Mesenchymal stem cell (in vitro differentiated cells and primary cell): ENCODE measurements around the gene ORAI3.
A peak's percentile ranks its signal among the peaks of the same experiment; 100 is the strongest.

ENCODE experiments used
- DNase-seq: peaks from one replicate; pipeline ENCODE4 v3.0.0-alpha.2; 2013
- H2AFZ ChIP-seq: one replicate; pipeline ENCODE4 v1.6.1; 2013; ENCODE audit warnings: low read depth, mild to moderate bottlenecking, control low read depth, inconsistent platforms, low read length, moderate library complexity
- H2AK5ac ChIP-seq: 2 replicates; pipeline ENCODE4 v1.6.1; 2013; ENCODE audit warnings: low read length, moderate library complexity, mild to moderate bottlenecking, inconsistent platforms; ENCODE audit not compliant: severe bottlenecking
- H2BK120ac ChIP-seq: one replicate; pipeline ENCODE4 v1.6.1; 2013; ENCODE audit warnings: low read depth, mild to moderate bottlenecking, inconsistent platforms, low read length, moderate library complexity
- H2BK12ac ChIP-seq, 2 experiments: one replicate each; pipeline ENCODE4 v1.6.1; 2013; ENCODE audit warnings: inconsistent platforms in 2 of 2, low read length in 2 of 2, mild to moderate bottlenecking in 2 of 2, moderate library complexity in 2 of 2, control low read depth in 1 of 2
- H2BK15ac ChIP-seq: one replicate; pipeline ENCODE4 v1.6.1; 2013; ENCODE audit warnings: mild to moderate bottlenecking, low read depth, inconsistent platforms; ENCODE audit not compliant: poor library complexity, severe bottlenecking
- H2BK5ac ChIP-seq: 2 replicates; pipeline ENCODE4 v1.6.1; 2013; ENCODE audit warnings: low read depth, mild to moderate bottlenecking, low read length, control low read depth, inconsistent platforms; ENCODE audit not compliant: poor library complexity, severe bottlenecking
- H3K14ac ChIP-seq, 2 experiments: one replicate each; pipeline ENCODE4 v1.6.1; 2013; ENCODE audit warnings: inconsistent platforms in 2 of 2, low read length in 2 of 2, control low read depth in 1 of 2, mild to moderate bottlenecking in 1 of 2, moderate library complexity in 1 of 2
- H3K18ac ChIP-seq, 2 experiments: one replicate each; pipeline ENCODE4 v1.6.1; 2013; ENCODE audit warnings: inconsistent platforms in 2 of 2, low read length in 2 of 2, control low read depth in 1 of 2, low read depth in 1 of 2, mild to moderate bottlenecking in 1 of 2
- H3K23ac ChIP-seq, 2 experiments: one replicate each; pipeline ENCODE4 v1.6.1; 2013; ENCODE audit warnings: inconsistent platforms in 2 of 2, low read length in 2 of 2, mild to moderate bottlenecking in 2 of 2, moderate library complexity in 2 of 2, control low read depth in 1 of 2
- H3K27ac ChIP-seq: 2 replicates; pipeline ENCODE4 v1.5.1; 2013; ENCODE audit warnings: mild to moderate bottlenecking, moderate library complexity, low read length, control low read depth, inconsistent platforms; ENCODE audit not compliant: poor library complexity, severe bottlenecking
- H3K27me3 ChIP-seq, 2 experiments: 2 replicates each; pipeline versions ENCODE4 v1.6.1 to v1.7.0; 2013; ENCODE audit warnings: low read length in 2 of 2, mild to moderate bottlenecking in 2 of 2, moderate library complexity in 2 of 2, control low read depth in 1 of 2, inconsistent platforms in 1 of 2; ENCODE audit not compliant: control insufficient read depth in 1 of 2, insufficient read depth in 1 of 2
- H3K36me3 ChIP-seq, 2 experiments: 2 replicates each; pipeline versions ENCODE4 v1.6.1 to v1.7.0; 2013; ENCODE audit warnings: low read length in 2 of 2, control low read depth in 1 of 2, inconsistent platforms in 1 of 2, low read depth in 1 of 2, mild to moderate bottlenecking in 1 of 2; ENCODE audit not compliant: insufficient read depth in 2 of 2, control insufficient read depth in 1 of 2
- H3K4ac ChIP-seq, 2 experiments: one replicate each; pipeline ENCODE4 v1.6.1; 2013; ENCODE audit warnings: inconsistent platforms in 2 of 2, low read length in 2 of 2, mild to moderate bottlenecking in 2 of 2, moderate library complexity in 2 of 2, control low read depth in 1 of 2, low read depth in 1 of 2
- H3K4me1 ChIP-seq: 2 replicates; pipeline ENCODE4 v1.6.1; 2013; ENCODE audit warnings: low read depth, low read length, control low read depth; ENCODE audit not compliant: control insufficient read depth, insufficient read depth
- H3K4me2 ChIP-seq: 2 replicates; pipeline ENCODE4 v1.6.1; 2013; ENCODE audit warnings: low read length, mild to moderate bottlenecking, inconsistent platforms; ENCODE audit not compliant: poor library complexity, severe bottlenecking
- H3K4me3 ChIP-seq, 2 experiments: 2 replicates each; pipeline versions ENCODE4 v1.5.1 to v1.7.0; 2013; ENCODE audit warnings: low read length in 2 of 2, mild to moderate bottlenecking in 2 of 2, control low read depth in 1 of 2, low read depth in 1 of 2; ENCODE audit not compliant: insufficient read depth in 1 of 2
- H3K79me1 ChIP-seq: replicated peaks from 2 replicates; pipeline ENCODE4 v1.6.1; 2013; ENCODE audit warnings: mild to moderate bottlenecking, control low read depth, low read length, inconsistent platforms; ENCODE audit not compliant: poor library complexity, severe bottlenecking
- H3K9ac ChIP-seq: 2 replicates; pipeline ENCODE4 v1.7.0; 2013; ENCODE audit warnings: mild to moderate bottlenecking, low read length, moderate library complexity
- H3K9me3 ChIP-seq: 2 replicates; pipeline ENCODE4 v1.7.0; 2013; ENCODE audit warnings: mild to moderate bottlenecking, low read length; ENCODE audit not compliant: control insufficient read depth
- H4K8ac ChIP-seq: one replicate; pipeline ENCODE4 v1.6.1; 2013; ENCODE audit warnings: inconsistent platforms, mild to moderate bottlenecking, low read length, moderate library complexity
- H4K91ac ChIP-seq: one replicate; pipeline ENCODE4 v1.6.1; 2013; ENCODE audit warnings: mild to moderate bottlenecking, low read length, inconsistent platforms
- WGBS: methylation state at CpG from one replicate; pipeline ENCODE4 v1.1.7; 2013; ENCODE audit warnings: mixed read lengths; 5-methylcytosine and 5-hydroxymethylcytosine counted together

ORAI3 gene

DNA sequence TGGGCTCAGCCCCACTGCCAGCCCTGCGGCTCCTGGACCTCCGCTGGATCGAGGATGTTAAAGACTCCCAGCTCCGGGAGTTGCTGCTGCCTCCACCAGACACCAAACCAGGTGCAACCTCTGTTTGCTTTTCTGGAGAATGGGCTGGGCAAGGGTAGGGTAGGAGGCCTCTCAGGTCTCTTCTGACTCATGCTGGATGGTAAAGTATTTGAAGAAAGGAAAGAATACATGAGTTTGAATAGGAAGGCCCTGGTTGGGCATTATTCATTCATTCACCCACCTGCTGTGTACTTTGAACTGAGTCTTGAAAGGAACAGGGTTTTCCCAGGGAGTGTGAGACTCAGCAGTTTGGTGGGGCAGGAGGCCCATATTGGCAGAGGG is 6.5 kb upstream of the ORAI3 start:
- no peaks in the 10 kb centered on the region for H3K27me3 ChIP-seq
- H3K9ac ChIP-seq, result no peak overlapping the region
- no peaks in the 10 kb centered on the region for H3K9me3 ChIP-seq
- no peak overlapping the region for H3K14ac ChIP-seq
- no peak for DNase-seq
- no peak overlapping the region for H3K4ac ChIP-seq
- H3K4me2 ChIP-seq, result no peak overlapping the region
- H2BK12ac ChIP-seq, result peak overlapping the region; percentile 25 to 37
- H4K91ac ChIP-seq, result peak overlapping the region; percentile 70
- no peak overlapping the region for H3K4me3 ChIP-seq
- H4K8ac ChIP-seq, result peak overlapping the region; percentile 75
- peaks cover 42 to 49% of the 10 kb centered on the region in 2 experiments for H3K36me3 ChIP-seq
- no peak overlapping the region for H2BK5ac ChIP-seq
- H3K79me1 ChIP-seq, result peaks cover 31% of the 10 kb centered on the region
- 94% methylated on average over 4 of the region's 4 CpGs for WGBS
- no peak overlapping the region for H2BK120ac ChIP-seq
- peaks cover 18% of the 10 kb centered on the region for H3K4me1 ChIP-seq
- no peak overlapping the region for H3K27ac ChIP-seq
- peak overlapping the region; percentile 16 for H2AK5ac ChIP-seq
- H3K18ac ChIP-seq, result no peak overlapping the region
- H2BK15ac ChIP-seq, result no peak overlapping the region
- no peak overlapping the region for H3K23ac ChIP-seq
- no peak overlapping the region for H2AFZ ChIP-seq

DNA sequence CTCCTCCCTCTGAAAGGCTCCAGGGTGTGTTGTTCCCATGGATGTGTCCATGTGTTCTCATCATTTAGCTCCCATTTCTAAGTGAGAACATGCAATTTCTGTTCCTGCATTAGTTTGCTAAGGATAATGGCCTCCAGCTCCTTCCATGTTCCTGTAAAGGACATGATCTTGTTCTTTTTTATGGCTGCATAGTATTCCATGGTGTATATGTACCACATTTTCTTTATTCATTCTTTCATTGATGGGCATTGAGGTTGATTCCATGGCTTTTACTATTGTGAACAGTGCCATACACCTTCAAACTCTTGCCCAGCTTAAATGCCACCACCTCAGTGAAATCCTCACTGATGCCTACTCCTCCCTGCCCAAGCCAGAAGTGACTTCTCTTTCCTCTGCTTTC is 4.5 kb upstream of the ORAI3 start:
- Histone ChIP-seq H3K4me1 (peaks cover 22% of the 10 kb centered on the region), H3K4me3 (no peak overlapping the region), H3K9me3 (no peaks in the 10 kb centered on the region), H2AK5ac (no peak overlapping the region), H3K4me2 (no peak overlapping the region), H3K14ac (no peak overlapping the region), H2BK15ac (no peak overlapping the region), H3K27me3 (no peaks in the 10 kb centered on the region), H4K8ac (no peak overlapping the region), H2BK120ac (no peak overlapping the region), H3K23ac (no peak overlapping the region), H4K91ac (no peak overlapping the region), H3K27ac (no peak overlapping the region), H2BK12ac (no peak overlapping the region), H3K9ac (no peak overlapping the region), H3K36me3 (peaks cover 38 to 51% of the 10 kb centered on the region in 2 experiments), H2AFZ (no peak overlapping the region), H2BK5ac (no peak overlapping the region), H3K79me1 (peaks cover 30% of the 10 kb centered on the region), H3K18ac (no peak overlapping the region), H3K4ac (no peak overlapping the region)
- DNase-seq, result no peak

DNA sequence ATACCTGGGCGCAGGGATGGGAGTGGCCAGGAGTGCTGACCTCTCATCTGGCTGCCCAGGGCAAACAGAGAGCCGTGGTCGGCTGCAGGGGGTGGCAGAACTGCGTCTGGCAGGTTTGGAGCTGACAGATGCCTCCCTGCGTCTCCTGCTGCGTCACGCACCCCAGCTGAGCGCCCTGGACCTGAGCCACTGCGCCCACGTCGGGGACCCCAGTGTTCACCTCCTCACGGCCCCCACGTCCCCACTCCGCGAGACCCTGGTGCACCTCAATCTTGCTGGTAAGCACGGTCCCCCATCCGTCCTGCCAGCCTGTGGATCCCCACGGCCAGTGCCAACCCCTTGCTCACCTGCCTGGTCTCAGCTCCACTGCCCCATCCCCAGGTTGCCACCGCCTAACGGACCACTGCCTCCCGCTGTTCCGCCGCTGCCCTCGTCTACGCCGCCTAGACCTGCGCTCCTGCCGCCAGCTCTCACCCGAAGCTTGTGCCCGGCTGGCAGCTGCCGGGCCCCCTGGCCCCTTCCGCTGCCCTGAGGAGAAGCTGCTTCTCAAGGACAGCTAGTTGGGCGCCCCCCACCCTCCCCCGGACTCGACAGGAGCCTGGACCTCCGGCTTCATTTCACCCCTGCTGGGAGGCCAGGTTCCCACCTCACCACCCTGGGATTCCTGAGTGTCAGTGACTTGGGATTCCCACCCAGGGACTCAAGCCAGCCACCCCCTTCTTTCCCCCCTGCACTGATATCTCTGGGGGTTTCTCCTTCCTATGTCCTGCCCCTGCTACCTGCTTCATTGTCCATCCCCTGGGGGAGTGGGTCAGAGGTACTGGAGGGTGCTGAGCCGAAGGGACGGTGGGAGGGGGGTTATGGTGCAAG is 2.0 kb upstream of the ORAI3 start:
- H3K4ac ChIP-seq, result no peak overlapping the region
- no peak overlapping the region for H3K4me2 ChIP-seq
- no peak overlapping the region for H3K14ac ChIP-seq
- H4K8ac ChIP-seq, result no peak overlapping the region
- no peak overlapping the region for H2AFZ ChIP-seq
- no peak overlapping the region for H2AK5ac ChIP-seq
- peaks cover 32% of the 10 kb centered on the region for H3K79me1 ChIP-seq
- peaks cover 25% of the 10 kb centered on the region for H3K4me1 ChIP-seq
- no peak for DNase-seq
- no peak overlapping the region for H3K9ac ChIP-seq
- WGBS, result 93% methylated on average over 38 of the region's 38 CpGs
- H2BK5ac ChIP-seq, result no peak overlapping the region
- H4K91ac ChIP-seq, result peak overlapping the region; percentile 52
- no peak overlapping the region for H2BK15ac ChIP-seq
- H3K18ac ChIP-seq, result no peak overlapping the region
- H3K23ac ChIP-seq, result no peak overlapping the region
- no peak overlapping the region for H3K27ac ChIP-seq
- no peak overlapping the region for H3K4me3 ChIP-seq
- H3K36me3 ChIP-seq, result peaks cover 43 to 46% of the 10 kb centered on the region in 2 experiments
- no peaks in the 10 kb centered on the region for H3K27me3 ChIP-seq
- no peak overlapping the region for H2BK12ac ChIP-seq
- H2BK120ac ChIP-seq, result no peak overlapping the region
- H3K9me3 ChIP-seq, result no peaks in the 10 kb centered on the region

DNA sequence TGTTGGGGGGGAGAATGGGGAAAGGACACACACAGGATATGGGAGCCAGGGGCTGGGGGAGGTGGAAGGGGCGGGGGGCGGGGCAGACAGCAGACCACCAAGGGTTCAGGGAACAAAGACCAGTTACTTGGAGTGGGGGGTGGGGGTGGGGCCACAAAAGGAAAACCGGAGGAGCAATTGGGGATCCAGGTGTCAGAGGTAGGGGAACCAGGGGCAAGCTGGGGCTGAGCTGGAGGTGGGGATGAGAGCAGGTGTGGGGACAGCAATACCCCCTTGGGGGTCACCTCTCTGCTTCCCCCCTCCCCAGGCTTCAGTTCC is 1.4 kb upstream of the ORAI3 start:
- H2AK5ac ChIP-seq, result no peak overlapping the region
- H3K27me3 ChIP-seq, result no peaks in the 10 kb centered on the region
- H3K9me3 ChIP-seq, result no peaks in the 10 kb centered on the region
- H3K27ac ChIP-seq, result no peak overlapping the region
- no peak overlapping the region for H3K23ac ChIP-seq
- H2AFZ ChIP-seq, result no peak overlapping the region
- peak overlapping the region; percentile 15 for H2BK120ac ChIP-seq
- H3K9ac ChIP-seq, result peak overlapping the region; percentile 98
- peak overlapping the region; percentile 26 for H2BK15ac ChIP-seq
- DNase-seq, result no peak
- no peak overlapping the region for H3K4me3 ChIP-seq
- H3K14ac ChIP-seq, result no peak overlapping the region
- no peak overlapping the region for H3K4ac ChIP-seq
- no peak overlapping the region for H2BK12ac ChIP-seq
- no peak overlapping the region for H3K18ac ChIP-seq
- H4K91ac ChIP-seq, result peak overlapping the region; percentile 66
- peaks cover 38 to 41% of the 10 kb centered on the region in 2 experiments for H3K36me3 ChIP-seq
- peak overlapping the region; percentile 19 for H4K8ac ChIP-seq
- H2BK5ac ChIP-seq, result no peak overlapping the region
- no peak overlapping the region for H3K4me2 ChIP-seq
- peaks cover 21% of the 10 kb centered on the region for H3K4me1 ChIP-seq
- H3K79me1 ChIP-seq, result peaks cover 27% of the 10 kb centered on the region
- WGBS, result 46% methylated on average over 3 of the region's 3 CpGs
